GM12878 (cell line): ENCODE measurements around the gene ENOX2. TPM values are rescaled to one million over a fixed set of nuclear protein-coding genes. Genes with fewer than 3 reads are reported as not detected.

Source experiments
- ATAC-seq: fragments of 200-7000 bp; cut with Tn5 transposase; 3 replicates; pipeline ENCODE4 v1.9.1; 2020; ENCODE audit warnings: mild to moderate bottlenecking, moderate library complexity
- BruUV-seq: library from RNA; stranded (reverse); fragments of 400-500 nt; replicated peaks from 2 replicates; lab custom pipeline; 2021; lab: Mats Ljungman, UMichigan
- CTCF ChIA-PET: fragments of 300-600 bp; sonication (Branson Sonifier 250); formaldehyde crosslinking; extraction: SDS; loops from one replicate; lab custom pipeline; 2021; ENCODE audit warnings: inconsistent platforms; lab: Yijun Ruan, JAX
- POLR2A ChIA-PET: fragments of 350-600 bp; formaldehyde crosslinking; extraction: SDS; loops from one replicate; lab custom pipeline; 2021; ENCODE audit warnings: inconsistent platforms; lab: Charles Lee
- RAD21 ChIA-PET: fragments of 300-600 bp; sonication (Branson Sonifier 250); formaldehyde crosslinking; loops from one replicate; lab custom pipeline; 2023; ENCODE audit warnings: antibody characterized with exemption; ENCODE audit not compliant: unreplicated experiment; lab: Charles Lee
- SMC1A ChIA-PET: fragments of 300-600 bp; sonication (Branson Sonifier 250); formaldehyde crosslinking; loops from one replicate; lab custom pipeline; 2023; ENCODE audit not compliant: unreplicated experiment, uncharacterized antibody; lab: Charles Lee
- DNase-seq: peaks from one replicate; pipeline ENCODE4 v3.0.0-alpha.2; 2011; ENCODE audit warnings: low read depth, low spot score
- FAIRE-seq: peaks from 3 replicates; lab custom pipeline; 2011; peaks lifted over from hg19 to GRCh38; lab: Jason Lieb, UNC
- H2AFZ ChIP-seq: 2 replicates; pipeline ENCODE4 v1.6.0; 2011; ENCODE audit warnings: low read depth, low read length, control low read depth; ENCODE audit not compliant: control insufficient read depth
- H3K27ac ChIP-seq: 2 replicates; pipeline ENCODE4 v1.5.1; 2011; ENCODE audit warnings: control low read depth; ENCODE audit not compliant: control insufficient read depth, insufficient read depth
- H3K27me3 ChIP-seq, 2 experiments: replicated peaks in 1 of 2; 2 replicates each; pipeline versions ENCODE4 v1.6.0 to v1.6.1; 2011; ENCODE audit warnings: low read length in 1 of 2; ENCODE audit not compliant: control insufficient read depth in 2 of 2, insufficient read depth in 2 of 2
- H3K36me3 ChIP-seq, 2 experiments: 2 replicates each; pipeline ENCODE4 v1.5.1; 2011; ENCODE audit warnings: low read length in 1 of 2; ENCODE audit not compliant: control insufficient read depth in 2 of 2, insufficient read depth in 2 of 2
- H3K4me1 ChIP-seq: 2 replicates; pipeline ENCODE4 v1.6.1; 2011; ENCODE audit warnings: mild to moderate bottlenecking, low read length, moderate library complexity, mixed read lengths; ENCODE audit not compliant: control insufficient read depth, insufficient read depth
- H3K4me2 ChIP-seq: 2 replicates; pipeline ENCODE4 v1.6.0; 2011; ENCODE audit warnings: control low read depth; ENCODE audit not compliant: control insufficient read depth, insufficient read depth
- H3K4me3 ChIP-seq: fragments of 200-600 bp; sonication (generic); 2 replicates; pipeline ENCODE4 v1.5.1; 2016
- H3K79me2 ChIP-seq: 2 replicates; pipeline ENCODE4 v1.6.0; 2011; ENCODE audit warnings: low read length; ENCODE audit not compliant: control insufficient read depth, insufficient read depth
- H3K9ac ChIP-seq: 2 replicates; pipeline ENCODE4 v1.8.0; 2011; ENCODE audit warnings: low read length, control low read depth, mixed read lengths; ENCODE audit not compliant: control insufficient read depth, insufficient read depth
- H3K9me3 ChIP-seq: replicated peaks from 3 replicates; pipeline ENCODE4 v1.5.1; 2011; ENCODE audit warnings: mild to moderate bottlenecking, low read length; ENCODE audit not compliant: control insufficient read depth, insufficient read depth
- H4K20me1 ChIP-seq: 2 replicates; pipeline ENCODE4 v1.6.0; 2011; ENCODE audit not compliant: control insufficient read depth, insufficient read depth
- CREB1 ChIP-seq: IDR thresholded peaks from 2 replicates; pipeline ENCODE4 v1.6.1; 2012; ENCODE audit warnings: low read depth, mild to moderate bottlenecking, inconsistent platforms
- NR2C1 ChIP-seq: fragments of 450-650 bp; IDR thresholded peaks from 2 replicates; pipeline ENCODE4 v1.6.1; 2017; ENCODE audit warnings: antibody characterized with exemption, mild to moderate bottlenecking, moderate library complexity
- SUZ12 ChIP-seq: fragments of 200-600 bp; sonication (generic); IDR thresholded peaks from one replicate; pipeline ENCODE4 v1.6.1; 2018; ENCODE audit warnings: antibody characterized with exemption, mild to moderate bottlenecking; ENCODE audit not compliant: unreplicated experiment
- WGBS: methylation state at CpG from one replicate; pipeline ENCODE4 v1.1.6; 2016; ENCODE audit warnings: low lambda C conversion rate; ENCODE audit not compliant: insufficient replicate concordance, insufficient coverage; ENCODE audit errors: missing lambda C conversion rate; 5-methylcytosine and 5-hydroxymethylcytosine counted together
- in situ Hi-C: fragments of 300-500 bp; cut with MboI; formaldehyde crosslinking; loops from 9 replicates; pipeline ENCODE4 v1.14.3; 2018; ENCODE audit warnings: mixed read lengths
- intact Hi-C: fragments of 100-400 bp; cut with micrococcal nuclease; formaldehyde crosslinking; loops from one replicate; pipeline ENCODE4 v1.14.2; 2022; ENCODE audit not compliant: unreplicated experiment
- polyA plus RNA-seq, 11 experiments: library from polyadenylated mRNA; depleted of rRNA in 4 of 11; unstranded in 6 of 11; stranded (reverse) in 5 of 11; fragments of >200 nt; fragmentation: Nextera tagmentation in 4 of 11; fragmentation: Illumina TruSeq in 1 of 11; extraction: Ambion mirVana in 4 of 11; extraction: Trizol in 1 of 11; gene quantifications; 1 replicate in 1 of 11; 2 replicates in 10 of 11; pipeline versions ENCODE4 v1.2.1 to v1.2.3, GENCODE V29; 2011 to 2016; ENCODE audit warnings: inconsistent platforms in 2 of 11, missing spikeins in 2 of 11, low read depth in 1 of 11
- total RNA-seq, 4 experiments: library from RNA; depleted of rRNA in 3 of 4; stranded (reverse); fragments of >200 nt in 3 of 4; fragmentation: Illumina TruSeq in 1 of 4; extraction: Trizol in 1 of 4; gene quantifications; 2 replicates each; pipeline versions ENCODE4 v1.2.1 to v1.2.3, GENCODE V29; 2013 to 2021
- TF ChIP-seq, protein P1 (sequence below): IDR thresholded peaks from 2 replicates; pipeline ENCODE4 v1.6.1; 2012; ENCODE audit warnings: mild to moderate bottlenecking, low read depth, low read length
- TF ChIP-seq, protein P2 (sequence below): IDR thresholded peaks from 2 replicates; pipeline ENCODE4 v1.6.1; 2011; ENCODE audit warnings: mild to moderate bottlenecking, low read depth, low read length, moderate library complexity; ENCODE audit not compliant: insufficient replicate concordance

Gene ENOX2
- total and polyA plus RNA-seq, 10 of the 15 experiments (the other 5 are each of a cell fraction or from before 2014, with no cell fraction given) = 3.2 to 13.0 (median 7.7) TPM

DNA sequence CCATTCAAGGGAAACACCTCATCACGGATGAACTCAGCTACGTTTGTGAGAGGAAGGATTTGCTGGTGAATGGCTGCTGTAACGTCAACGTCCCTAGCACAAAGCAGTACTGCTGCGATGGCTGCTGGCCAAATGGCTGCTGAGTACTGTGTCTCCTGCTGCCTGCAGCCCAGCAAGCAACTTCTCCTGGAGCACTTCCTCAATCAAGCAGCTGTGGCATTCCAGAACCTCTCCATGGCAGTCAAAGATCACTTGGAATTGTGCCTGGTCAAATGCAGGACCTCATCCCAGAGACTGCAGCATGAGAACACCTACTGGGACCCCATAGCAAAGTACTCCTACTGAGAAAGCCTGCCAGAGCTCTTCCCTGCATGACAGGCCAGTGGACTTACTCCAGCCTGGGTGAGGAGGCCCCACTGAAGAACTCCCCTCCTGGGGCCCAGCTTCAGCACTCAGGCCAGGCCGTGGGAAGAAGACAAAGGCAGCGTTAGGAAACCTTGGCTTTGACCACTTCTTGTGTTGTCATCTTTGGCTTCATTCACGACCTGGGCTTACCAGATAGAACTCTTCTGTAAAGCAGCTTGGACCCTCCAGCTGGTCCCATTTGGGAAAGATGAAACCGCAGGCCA, 256.9 kb downstream of the ENOX2 start:
- BruUV-seq = no TSS peak
- intact Hi-C loops (no loop called here), in situ Hi-C loops (no loop called here)
- Histone ChIP-seq H3K4me3 (no peak overlapping the region), H3K4me1 (no peaks in the 10 kb centered on the region), H4K20me1 (no peaks in the 10 kb centered on the region), H3K9me3 (no peaks in the 10 kb centered on the region), H3K4me2 (no peak overlapping the region), H3K36me3 (no peaks in the 10 kb centered on the region), H3K27ac (no peak overlapping the region), H3K79me2 (no peaks in the 10 kb centered on the region), H3K9ac (no peak overlapping the region), H2AFZ (no peak overlapping the region), H3K27me3 (no peaks in the 10 kb centered on the region)
- no peak for ATAC-seq
- WGBS = 48% methylated on average over 9 of the region's 9 CpGs
- ChIA-PET CTCF (no interaction called here), SMC1A (no interaction called here), POLR2A (no interaction called here), RAD21 (no interaction called here)
- no peak for TF ChIP-seq NR2C1
- TF ChIP-seq SUZ12 = no peak
- TF ChIP-seq, protein P1, sequence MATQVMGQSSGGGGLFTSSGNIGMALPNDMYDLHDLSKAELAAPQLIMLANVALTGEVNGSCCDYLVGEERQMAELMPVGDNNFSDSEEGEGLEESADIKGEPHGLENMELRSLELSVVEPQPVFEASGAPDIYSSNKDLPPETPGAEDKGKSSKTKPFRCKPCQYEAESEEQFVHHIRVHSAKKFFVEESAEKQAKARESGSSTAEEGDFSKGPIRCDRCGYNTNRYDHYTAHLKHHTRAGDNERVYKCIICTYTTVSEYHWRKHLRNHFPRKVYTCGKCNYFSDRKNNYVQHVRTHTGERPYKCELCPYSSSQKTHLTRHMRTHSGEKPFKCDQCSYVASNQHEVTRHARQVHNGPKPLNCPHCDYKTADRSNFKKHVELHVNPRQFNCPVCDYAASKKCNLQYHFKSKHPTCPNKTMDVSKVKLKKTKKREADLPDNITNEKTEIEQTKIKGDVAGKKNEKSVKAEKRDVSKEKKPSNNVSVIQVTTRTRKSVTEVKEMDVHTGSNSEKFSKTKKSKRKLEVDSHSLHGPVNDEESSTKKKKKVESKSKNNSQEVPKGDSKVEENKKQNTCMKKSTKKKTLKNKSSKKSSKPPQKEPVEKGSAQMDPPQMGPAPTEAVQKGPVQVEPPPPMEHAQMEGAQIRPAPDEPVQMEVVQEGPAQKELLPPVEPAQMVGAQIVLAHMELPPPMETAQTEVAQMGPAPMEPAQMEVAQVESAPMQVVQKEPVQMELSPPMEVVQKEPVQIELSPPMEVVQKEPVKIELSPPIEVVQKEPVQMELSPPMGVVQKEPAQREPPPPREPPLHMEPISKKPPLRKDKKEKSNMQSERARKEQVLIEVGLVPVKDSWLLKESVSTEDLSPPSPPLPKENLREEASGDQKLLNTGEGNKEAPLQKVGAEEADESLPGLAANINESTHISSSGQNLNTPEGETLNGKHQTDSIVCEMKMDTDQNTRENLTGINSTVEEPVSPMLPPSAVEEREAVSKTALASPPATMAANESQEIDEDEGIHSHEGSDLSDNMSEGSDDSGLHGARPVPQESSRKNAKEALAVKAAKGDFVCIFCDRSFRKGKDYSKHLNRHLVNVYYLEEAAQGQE = no peak
- no peak for TF ChIP-seq CREB1
- TF ChIP-seq, protein P2, sequence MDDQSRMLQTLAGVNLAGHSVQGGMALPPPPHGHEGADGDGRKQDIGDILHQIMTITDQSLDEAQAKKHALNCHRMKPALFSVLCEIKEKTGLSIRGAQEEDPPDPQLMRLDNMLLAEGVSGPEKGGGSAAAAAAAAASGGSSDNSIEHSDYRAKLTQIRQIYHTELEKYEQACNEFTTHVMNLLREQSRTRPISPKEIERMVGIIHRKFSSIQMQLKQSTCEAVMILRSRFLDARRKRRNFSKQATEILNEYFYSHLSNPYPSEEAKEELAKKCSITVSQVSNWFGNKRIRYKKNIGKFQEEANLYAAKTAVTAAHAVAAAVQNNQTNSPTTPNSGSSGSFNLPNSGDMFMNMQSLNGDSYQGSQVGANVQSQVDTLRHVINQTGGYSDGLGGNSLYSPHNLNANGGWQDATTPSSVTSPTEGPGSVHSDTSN = no peak
- no peak for FAIRE-seq
- no peak for DNase-seq
